ENCODE data around the gene ZNF384.

ZNF384 gene

GRCh38 chr12:6618483-6619225, 70.5 kb downstream of the ZNF384 start:
- peak; percentile 48 for DNase-seq (ENCODE audit: low read depth)
- no peak overlapping the region for H3K4me3 ChIP-seq (ENCODE audit: low read depth, low read length)
- TF ChIP-seq MAX (IDR thresholded peaks at IDR 0.05; ENCODE audit: low read depth, low read length) (no peak), MYC (IDR thresholded peaks at IDR 0.05; ENCODE audit: low read depth, low read length) (no peak), CTCF (IDR thresholded peaks at IDR 0.05; ENCODE audit: low read depth, low read length) (no peak), POLR2A (IDR thresholded peaks at IDR 0.05; ENCODE audit: extremely low read depth, insufficient read length) (no peak)
